Measurements from ENCODE around the gene PCSK6. TPM values are rescaled to one million over a fixed set of nuclear protein-coding genes. Genes with fewer than 3 reads are reported as not detected.

PCSK6 gene
- total RNA-seq, 1 donor from 2014 or later: 6.8 TPM

DNA sequence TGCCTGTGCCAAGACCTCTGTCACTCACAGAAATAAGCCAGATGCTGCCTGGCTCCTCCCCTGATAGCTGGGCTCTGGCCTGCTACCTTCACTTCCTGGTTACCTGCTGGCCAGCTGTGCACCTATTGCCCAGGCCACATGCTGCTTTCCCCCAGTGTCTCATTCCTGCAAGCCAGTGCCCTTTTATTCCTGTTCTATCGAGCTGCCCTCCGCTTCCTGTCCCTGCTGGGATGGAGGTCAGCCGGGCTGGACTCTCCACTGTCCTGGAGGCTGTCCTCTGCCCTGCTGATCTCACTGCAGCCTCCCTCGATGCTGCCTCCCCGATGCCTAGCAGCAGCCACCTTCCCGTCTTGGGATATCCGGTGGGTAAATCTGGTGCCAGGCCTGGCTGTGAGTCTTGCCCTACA is 157.4 kb downstream of the PCSK6 start:
- no peak for FAIRE-seq
- TF ChIP-seq, protein P1, sequence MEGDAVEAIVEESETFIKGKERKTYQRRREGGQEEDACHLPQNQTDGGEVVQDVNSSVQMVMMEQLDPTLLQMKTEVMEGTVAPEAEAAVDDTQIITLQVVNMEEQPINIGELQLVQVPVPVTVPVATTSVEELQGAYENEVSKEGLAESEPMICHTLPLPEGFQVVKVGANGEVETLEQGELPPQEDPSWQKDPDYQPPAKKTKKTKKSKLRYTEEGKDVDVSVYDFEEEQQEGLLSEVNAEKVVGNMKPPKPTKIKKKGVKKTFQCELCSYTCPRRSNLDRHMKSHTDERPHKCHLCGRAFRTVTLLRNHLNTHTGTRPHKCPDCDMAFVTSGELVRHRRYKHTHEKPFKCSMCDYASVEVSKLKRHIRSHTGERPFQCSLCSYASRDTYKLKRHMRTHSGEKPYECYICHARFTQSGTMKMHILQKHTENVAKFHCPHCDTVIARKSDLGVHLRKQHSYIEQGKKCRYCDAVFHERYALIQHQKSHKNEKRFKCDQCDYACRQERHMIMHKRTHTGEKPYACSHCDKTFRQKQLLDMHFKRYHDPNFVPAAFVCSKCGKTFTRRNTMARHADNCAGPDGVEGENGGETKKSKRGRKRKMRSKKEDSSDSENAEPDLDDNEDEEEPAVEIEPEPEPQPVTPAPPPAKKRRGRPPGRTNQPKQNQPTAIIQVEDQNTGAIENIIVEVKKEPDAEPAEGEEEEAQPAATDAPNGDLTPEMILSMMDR (IDR thresholded peaks at IDR 0.05; ENCODE audit: insufficient read depth, low read length, severe bottlenecking): no peak
- Histone ChIP-seq H3K27me3 (ENCODE audit: control insufficient read depth, insufficient read depth, low read length) (peaks cover 1% of the 10 kb centered on the region), H3K36me3 (ENCODE audit: control insufficient read depth, insufficient read depth, low read length) (no peaks in the 10 kb centered on the region), H3K4me3 (ENCODE audit: low read depth, low read length) (no peak overlapping the region)
- no peak for DNase-seq (ENCODE audit: low read depth)

- Histone ChIP-seq H3K27me3 (ENCODE audit: control insufficient read depth, insufficient read depth, low read length) (peaks cover 1% of the 10 kb centered on the region), H3K36me3 (ENCODE audit: control insufficient read depth, insufficient read depth, low read length) (no peaks in the 10 kb centered on the region), H3K4me3 (ENCODE audit: low read depth, low read length) (no peak overlapping the region)
- DNase-seq (ENCODE audit: low read depth) (no peak), FAIRE-seq (no peak)
- TF ChIP-seq, protein P1 (IDR thresholded peaks at IDR 0.05; ENCODE audit: insufficient read depth, low read length, severe bottlenecking): no peak
Observed at GRCh38 chr15:101329867-101330380, 159.6 kb downstream of the PCSK6 start.

DNA sequence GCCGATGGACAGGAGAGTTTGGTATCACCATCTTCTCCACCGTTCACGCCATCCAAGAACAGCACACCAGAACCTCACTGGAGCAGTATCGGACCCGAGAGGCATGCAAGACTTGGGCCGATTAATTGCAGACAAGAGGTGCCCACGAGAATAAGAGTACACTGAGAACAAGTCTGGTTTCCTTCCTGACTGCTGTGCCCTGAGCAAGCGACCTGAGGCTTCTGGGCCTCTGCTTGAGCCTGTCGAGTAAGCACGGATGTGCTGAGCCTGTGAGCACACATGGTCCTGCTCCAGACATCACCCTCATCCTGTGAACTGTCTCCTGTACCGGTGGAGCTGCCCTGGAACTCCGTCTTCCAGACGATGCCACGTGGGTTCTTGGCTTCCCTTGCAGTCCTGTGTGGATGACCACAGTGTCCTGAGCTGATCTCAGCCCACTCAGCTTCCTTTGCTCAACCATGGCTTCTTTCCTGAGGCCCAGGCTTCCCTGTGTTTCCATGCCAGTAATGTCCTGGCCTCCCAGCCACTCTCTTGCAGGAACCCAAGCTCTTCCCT is 160.1 kb downstream of the PCSK6 start:
- no peak for FAIRE-seq

GRCh38 chr15:101328001-101328400 is 161.5 kb downstream of the PCSK6 start:
- DNase-seq (ENCODE audit: low read depth) (no peak), FAIRE-seq (no peak)
- Histone ChIP-seq H3K27me3 (ENCODE audit: control insufficient read depth, insufficient read depth, low read length) (peaks cover 1% of the 10 kb centered on the region), H3K36me3 (ENCODE audit: control insufficient read depth, insufficient read depth, low read length) (no peaks in the 10 kb centered on the region), H3K4me3 (ENCODE audit: low read depth, low read length) (no peak overlapping the region)
- TF ChIP-seq, protein P1 (IDR thresholded peaks at IDR 0.05; ENCODE audit: insufficient read depth, low read length, severe bottlenecking): no peak

More for the DNA sequence above, 160.1 kb downstream of the PCSK6 start:
- Histone ChIP-seq H3K36me3 (ENCODE audit: control insufficient read depth, insufficient read depth, low read length) (no peaks in the 10 kb centered on the region), H3K27me3 (ENCODE audit: control insufficient read depth, insufficient read depth, low read length) (peaks cover 1% of the 10 kb centered on the region), H3K4me3 (ENCODE audit: low read depth, low read length) (no peak overlapping the region)
- TF ChIP-seq, protein P1 (IDR thresholded peaks at IDR 0.05; ENCODE audit: insufficient read depth, low read length, severe bottlenecking): no peak
- no peak for DNase-seq (ENCODE audit: low read depth)

DNA sequence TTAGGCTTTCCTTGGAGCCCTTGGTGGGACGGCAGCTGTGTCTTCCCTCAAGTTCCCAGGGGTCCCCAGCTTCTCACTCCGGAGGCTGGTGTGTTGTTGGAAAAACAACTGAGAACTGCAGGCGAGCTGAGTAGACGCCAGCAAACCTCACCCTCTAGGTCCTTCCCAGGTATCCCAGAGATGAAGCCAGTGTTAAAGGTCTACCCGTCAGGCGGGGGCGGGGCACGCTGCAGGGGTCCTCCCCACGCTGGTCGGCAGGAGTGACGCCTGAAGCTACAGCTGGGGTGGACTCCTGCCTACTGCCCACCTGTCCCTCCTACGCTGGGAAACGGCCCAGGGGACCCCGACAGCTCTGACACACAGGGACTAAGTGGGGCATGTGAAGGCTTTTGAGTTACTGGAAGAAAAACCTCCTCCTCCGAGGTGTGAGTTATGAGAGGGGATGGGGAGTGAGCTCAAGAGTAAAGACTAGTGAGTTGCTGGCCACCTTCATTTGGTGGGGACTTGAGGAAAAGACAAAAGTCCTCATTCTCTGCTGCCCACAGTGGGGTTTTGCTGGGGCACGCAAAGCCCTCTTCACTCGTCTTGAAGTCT is 162.3 kb downstream of the PCSK6 start:
- Histone ChIP-seq H3K27me3 (ENCODE audit: control insufficient read depth, insufficient read depth, low read length) (peaks cover 1% of the 10 kb centered on the region), H3K4me3 (ENCODE audit: low read depth, low read length) (no peak overlapping the region), H3K36me3 (ENCODE audit: control insufficient read depth, insufficient read depth, low read length) (no peaks in the 10 kb centered on the region)
- FAIRE-seq: peak; percentile 52
- TF ChIP-seq, protein P1 (IDR thresholded peaks at IDR 0.05; ENCODE audit: insufficient read depth, low read length, severe bottlenecking): no peak
- DNase-seq (ENCODE audit: low read depth): no peak

Measured in bronchial epithelial cell (primary cell).